Mesothelial cell of epicardium (in vitro differentiated cells): Measurements from ENCODE around the gene ALKBH4. TPM values are rescaled to one million over a fixed set of nuclear protein-coding genes. Genes with fewer than 3 reads are reported as not detected.
A peak's percentile ranks its signal among the peaks of the same experiment; 100 is the strongest.

Experiments used
- DNase-seq, 2 experiments: peaks; one replicate each; pipeline ENCODE4 v3.0.0; 2021; ENCODE audit warnings: low spot score in 2 of 2; ENCODE audit not compliant: unreplicated experiment in 2 of 2
- H3K27ac Mint-ChIP-seq: 2 replicates; pipeline ENCODE4 v1.8.0; 2021; ENCODE audit warnings: mixed read lengths
- H3K27me3 Mint-ChIP-seq: 2 replicates; pipeline ENCODE4 v1.8.0; 2021; ENCODE audit warnings: low read depth, mixed read lengths
- H3K36me3 Mint-ChIP-seq: 2 replicates; pipeline ENCODE4 v1.8.0; 2021; ENCODE audit warnings: mixed read lengths
- H3K4me1 Mint-ChIP-seq: 2 replicates; pipeline ENCODE4 v1.8.0; 2021; ENCODE audit warnings: mixed read lengths
- H3K4me3 Mint-ChIP-seq: 2 replicates; pipeline ENCODE4 v1.8.0; 2021; ENCODE audit warnings: mild to moderate bottlenecking, moderate library complexity, mixed read lengths
- H3K9me3 Mint-ChIP-seq: 2 replicates; pipeline ENCODE4 v1.8.0; 2021; ENCODE audit warnings: mixed read lengths
- CTCF ChIP-seq: fragments of 200-600 bp; sonication (generic); IDR thresholded peaks from one replicate; pipeline ENCODE4 v1.5.0; 2021; ENCODE audit warnings: antibody characterized with exemption; ENCODE audit not compliant: unreplicated experiment
- total RNA-seq: library from RNA; stranded (reverse); gene quantifications from 3 replicates; pipeline ENCODE4 v1.2.1, GENCODE V29; 2021

The ALKBH4 gene
- total RNA-seq, 1 donor from 2014 or later: 14.9 TPM

- DNase-seq: peak in 1 of 2 experiments; percentile 5
- Mint-ChIP-seq H3K27ac (no peak overlapping the region), H3K9me3 (no peaks in the 10 kb centered on the region), H3K27me3 (no peaks in the 10 kb centered on the region), H3K36me3 (no peaks in the 10 kb centered on the region), H3K4me1 (peaks cover 17% of the 10 kb centered on the region), H3K4me3 (no peak overlapping the region)
- no peak for TF ChIP-seq CTCF
These were observed 4.1 kb upstream of the ALKBH4 start for GRCh38 chr7:102468478-102469350.

GRCh38 chr7:102467581-102468477, 3.2 kb upstream of the ALKBH4 start:
- H3K36me3 Mint-ChIP-seq: no peaks in the 10 kb centered on the region
- DNase-seq: no peak
- H3K9me3 Mint-ChIP-seq: no peaks in the 10 kb centered on the region
- TF ChIP-seq CTCF: no peak
- H3K27me3 Mint-ChIP-seq: no peaks in the 10 kb centered on the region
- no peak overlapping the region for H3K27ac Mint-ChIP-seq
- H3K4me1 Mint-ChIP-seq: peaks cover 19% of the 10 kb centered on the region
- no peak overlapping the region for H3K4me3 Mint-ChIP-seq

- H3K9me3 Mint-ChIP-seq: no peaks in the 10 kb centered on the region
- no peak for DNase-seq
- H3K36me3 Mint-ChIP-seq: no peaks in the 10 kb centered on the region
- H3K27me3 Mint-ChIP-seq: no peaks in the 10 kb centered on the region
- H3K4me1 Mint-ChIP-seq: peaks cover 19% of the 10 kb centered on the region
- no peak for TF ChIP-seq CTCF
- peak overlapping the region; percentile 96 for H3K4me3 Mint-ChIP-seq
- H3K27ac Mint-ChIP-seq: no peak overlapping the region
These were observed 1.4 kb upstream of the ALKBH4 start for GRCh38 chr7:102466097-102466496.

- Mint-ChIP-seq H3K9me3 (no peaks in the 10 kb centered on the region), H3K27ac (peak overlapping the region; percentile 94), H3K4me1 (peaks cover 19% of the 10 kb centered on the region), H3K4me3 (peak overlapping the region; percentile 96), H3K36me3 (peaks cover 2% of the 10 kb centered on the region), H3K27me3 (no peaks in the 10 kb centered on the region)
- DNase-seq: no peak
- TF ChIP-seq CTCF: no peak
These were observed 654 bp downstream of the ALKBH4 start for GRCh38 chr7:102463841-102464576.

GRCh38 chr7:102460467-102460866, 4.2 kb downstream of the ALKBH4 start:
- H3K4me1 Mint-ChIP-seq: peaks cover 12% of the 10 kb centered on the region
- no peak for TF ChIP-seq CTCF
- H3K36me3 Mint-ChIP-seq: peaks cover 4% of the 10 kb centered on the region
- H3K9me3 Mint-ChIP-seq: no peaks in the 10 kb centered on the region
- no peaks in the 10 kb centered on the region for H3K27me3 Mint-ChIP-seq
- H3K4me3 Mint-ChIP-seq: no peak overlapping the region
- no peak for DNase-seq
- H3K27ac Mint-ChIP-seq: no peak overlapping the region
